IPS-20b (cell line): ENCODE measurements around the gene HLA-DQB1.
"Not testable (repeated sequence)": the region's sequence is repeated elsewhere in the genome, so short reads cannot be mapped to it uniquely, and the experiment has no call there.

Experiments
- H3K27ac ChIP-seq: one replicate; pipeline ENCODE4 v1.5.1; 2013; ENCODE audit warnings: low read length
- H3K27me3 ChIP-seq: 2 replicates; pipeline ENCODE4 v1.6.1; 2013; ENCODE audit warnings: mild to moderate bottlenecking, low read length, inconsistent platforms; ENCODE audit not compliant: insufficient read depth
- H3K36me3 ChIP-seq: 2 replicates; pipeline ENCODE4 v1.6.1; 2013; ENCODE audit warnings: low read depth, mild to moderate bottlenecking, inconsistent platforms, low read length, moderate library complexity; ENCODE audit not compliant: insufficient read depth
- H3K4me1 ChIP-seq: 2 replicates; pipeline ENCODE4 v1.6.1; 2013; ENCODE audit warnings: mild to moderate bottlenecking, control low read depth, inconsistent platforms, low read length, moderate library complexity; ENCODE audit not compliant: insufficient read depth
- H3K4me3 ChIP-seq: 2 replicates; pipeline ENCODE4 v1.5.1; 2013; ENCODE audit warnings: mild to moderate bottlenecking, low read length, inconsistent platforms
- H3K9ac ChIP-seq: 2 replicates; pipeline ENCODE4 v1.6.1; 2013; ENCODE audit warnings: low read depth, mild to moderate bottlenecking, inconsistent platforms, low read length, moderate library complexity
- H3K9me3 ChIP-seq: 2 replicates; pipeline ENCODE4 v1.6.1; 2013; ENCODE audit warnings: mild to moderate bottlenecking, low read depth, low read length, inconsistent platforms; ENCODE audit not compliant: insufficient read depth

HLA-DQB1 gene

DNA sequence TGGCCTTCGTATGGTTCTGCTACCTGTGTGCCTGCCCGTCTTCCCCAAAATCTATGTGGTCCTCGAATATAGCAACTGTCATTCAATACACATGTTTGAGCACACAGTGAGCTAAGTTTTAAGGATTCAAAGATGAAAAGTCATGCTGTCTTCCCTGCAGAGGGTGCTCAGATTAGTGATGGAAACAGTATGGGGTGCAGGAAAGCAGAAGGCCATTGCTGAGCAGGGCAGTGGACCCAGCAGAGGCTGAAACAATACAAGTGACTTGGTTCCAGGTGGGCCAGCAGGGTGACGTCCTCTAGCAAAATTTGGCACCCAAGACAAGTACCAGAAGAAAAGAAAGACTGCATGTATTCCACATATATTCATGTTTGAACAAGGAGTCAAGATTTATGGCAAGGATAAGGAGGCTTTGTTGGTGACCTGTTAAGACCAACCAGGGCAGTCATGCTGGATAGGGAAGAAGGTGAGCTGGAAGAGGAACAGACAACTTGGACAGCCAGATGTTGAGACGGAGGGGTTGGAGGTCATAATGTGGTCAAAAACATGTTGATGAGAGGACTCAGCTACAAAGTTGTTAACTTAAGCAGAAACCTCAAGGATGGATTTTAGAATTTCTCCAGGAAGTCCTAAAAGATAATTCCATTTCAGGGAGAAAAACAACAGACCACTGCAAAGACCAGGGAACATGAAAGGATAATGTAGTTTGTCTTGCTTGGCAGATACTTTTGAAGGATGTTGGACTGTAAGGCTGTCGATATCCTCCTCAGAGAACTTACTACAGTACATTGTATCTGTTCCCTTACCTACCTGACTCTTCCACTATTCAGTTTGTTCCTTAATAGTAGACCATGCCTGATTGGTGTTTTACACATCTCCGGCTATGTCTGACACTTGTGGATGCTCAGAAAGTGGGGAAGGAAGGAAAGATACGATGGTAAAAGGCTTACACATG, 26.7 kb downstream of the HLA-DQB1 start:
- Histone ChIP-seq H3K4me1 (no peaks in the 10 kb centered on the region), H3K9me3 (no peaks in the 10 kb centered on the region), H3K4me3 (no peak overlapping the region), H3K27ac (no peak overlapping the region), H3K36me3 (no peaks in the 10 kb centered on the region), H3K9ac (no peak overlapping the region), H3K27me3 (no peaks in the 10 kb centered on the region)

DNA sequence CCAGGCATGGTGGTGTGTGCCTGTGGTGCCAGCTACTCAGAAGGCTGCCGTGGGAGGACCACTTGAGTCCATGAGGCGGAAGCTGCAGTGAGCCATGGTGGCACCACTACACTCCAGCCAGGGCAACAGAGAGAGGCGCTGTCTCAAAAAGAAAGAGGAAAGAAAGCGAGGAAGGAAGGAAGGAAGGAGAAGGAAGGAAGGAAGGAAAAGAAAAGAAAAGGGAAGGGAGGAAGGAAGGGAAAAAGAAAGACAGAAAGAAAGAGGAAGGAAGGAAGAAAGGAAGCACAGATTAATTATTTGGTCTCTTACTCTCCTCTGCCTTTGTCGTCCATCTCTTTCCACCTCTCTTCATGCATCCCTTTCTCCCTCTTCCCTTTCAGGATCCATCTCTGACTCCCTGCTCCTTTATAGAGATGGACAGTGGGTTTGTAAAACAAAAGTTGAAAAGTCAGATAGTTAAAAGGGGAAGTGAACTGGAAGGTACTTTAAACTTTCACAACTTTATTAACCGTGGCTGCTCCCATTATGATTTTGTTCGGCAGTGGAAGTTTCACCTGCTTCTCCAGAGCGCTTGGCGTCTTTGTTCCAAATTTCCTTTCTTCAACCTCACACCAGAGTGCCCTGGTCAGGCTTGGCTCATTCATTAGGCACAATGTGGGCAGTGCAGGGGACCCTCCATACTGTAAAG, 27.8 kb downstream of the HLA-DQB1 start:
- Histone ChIP-seq H3K4me1 (no peaks in the 10 kb centered on the region), H3K9ac (no peak overlapping the region), H3K27me3 (no peaks in the 10 kb centered on the region), H3K27ac (no peak overlapping the region), H3K4me3 (no peak overlapping the region), H3K36me3 (no peaks in the 10 kb centered on the region), H3K9me3 (no peaks in the 10 kb centered on the region)

DNA sequence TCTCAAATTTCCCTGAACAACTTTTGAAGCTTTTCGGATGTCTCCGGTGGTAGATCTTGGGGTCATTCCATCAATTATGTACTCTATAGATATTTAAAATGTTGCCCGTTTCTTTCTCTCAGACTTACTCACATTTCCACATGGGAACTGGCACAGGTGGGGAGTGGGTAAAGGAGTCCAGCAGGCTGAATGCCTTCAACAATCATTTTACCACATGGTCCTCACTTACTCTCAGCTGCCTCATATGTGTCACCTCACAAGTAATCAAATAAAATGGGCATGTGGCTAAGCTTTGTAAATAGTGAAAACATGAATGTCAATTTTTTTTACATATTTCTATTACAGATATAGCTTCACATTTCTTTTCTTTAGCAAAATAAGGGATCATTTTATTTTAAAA, 28.6 kb downstream of the HLA-DQB1 start:
- H3K4me3 ChIP-seq, result no peak overlapping the region
- H3K27me3 ChIP-seq, result no peaks in the 10 kb centered on the region
- no peak overlapping the region for H3K27ac ChIP-seq
- no peaks in the 10 kb centered on the region for H3K9me3 ChIP-seq
- no peaks in the 10 kb centered on the region for H3K4me1 ChIP-seq
- H3K9ac ChIP-seq, result no peak overlapping the region
- H3K36me3 ChIP-seq, result no peaks in the 10 kb centered on the region

DNA sequence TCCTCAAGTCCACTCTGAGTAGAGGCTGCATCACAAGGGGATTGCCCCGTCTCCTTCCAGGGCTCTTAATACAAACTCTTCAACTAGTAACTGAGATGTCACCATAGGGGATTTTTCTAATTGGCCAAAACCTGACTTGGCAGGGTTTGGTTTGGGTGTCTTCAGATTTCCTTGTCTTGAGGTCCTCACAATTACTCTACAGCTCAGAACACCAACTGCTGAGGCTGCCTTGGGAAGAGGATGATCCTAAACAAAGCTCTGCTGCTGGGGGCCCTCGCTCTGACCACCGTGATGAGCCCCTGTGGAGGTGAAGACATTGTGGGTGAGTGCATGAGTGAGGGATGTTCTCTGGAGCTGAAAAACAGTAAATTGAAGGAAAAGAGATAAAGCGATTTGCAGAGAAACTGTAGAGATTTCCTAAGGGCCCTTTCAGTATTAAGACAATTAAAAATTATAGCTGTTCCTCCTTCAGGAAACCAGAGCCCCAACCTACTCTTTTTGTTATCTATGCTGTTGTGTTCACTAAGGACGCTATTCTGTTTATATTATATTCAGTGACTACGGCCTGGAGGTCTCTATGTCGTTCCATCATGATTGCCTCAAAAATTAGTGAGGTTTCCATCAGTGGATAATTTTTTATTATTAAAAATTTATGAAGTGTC, 29.1 kb downstream of the HLA-DQB1 start, which contains the start of gene HLA-DQA1:
Gene HLA-DQA1 (plus strand): TSS at position 188 of the 662 bp plus-strand sequence. CDS start 53 bp downstream, at position 241.
- no peak within 1 kb of the TSS for H3K4me3 ChIP-seq
- H3K36me3 ChIP-seq, result no peaks in the 10 kb centered on the region
- no peak within 1 kb of the TSS for H3K27ac ChIP-seq
- H3K9ac ChIP-seq, result no peak within 1 kb of the TSS
- H3K9me3 ChIP-seq, result no peaks in the 10 kb centered on the region
- H3K4me1 ChIP-seq, result no peaks in the 10 kb centered on the region
- no peaks in the 10 kb centered on the region for H3K27me3 ChIP-seq

DNA sequence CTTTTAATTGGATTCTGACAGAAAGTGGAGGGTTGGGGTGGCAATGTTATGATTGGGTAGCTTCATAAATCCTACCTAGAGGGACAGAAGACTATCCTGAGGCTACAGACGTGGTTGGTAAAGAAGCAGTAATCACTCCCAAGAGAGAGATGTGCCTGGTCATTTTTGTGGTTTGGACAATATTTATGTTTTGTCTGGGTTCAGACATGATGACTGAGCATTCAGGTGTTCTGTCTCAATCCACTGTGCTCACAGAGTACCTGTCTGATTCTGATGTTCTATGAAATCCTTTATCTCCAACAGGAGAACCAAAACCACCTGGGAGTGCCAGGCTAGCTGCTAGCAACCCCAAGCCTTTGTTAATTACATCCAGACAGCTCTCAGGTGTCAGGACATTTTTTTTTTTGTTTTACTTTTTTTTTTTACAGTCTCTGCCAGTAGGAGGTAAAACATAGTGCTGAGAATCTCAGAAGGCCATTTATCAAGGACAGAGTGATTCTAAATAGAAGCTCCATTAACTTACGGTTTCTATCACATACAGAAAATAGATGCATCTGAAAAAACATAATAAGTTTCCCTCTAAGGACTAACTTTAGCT, 30.8 kb downstream of the HLA-DQB1 start:
- Histone ChIP-seq H3K4me3 (no peak overlapping the region), H3K27ac (no peak overlapping the region), H3K36me3 (no peaks in the 10 kb centered on the region), H3K9me3 (no peaks in the 10 kb centered on the region), H3K9ac (no peak overlapping the region), H3K4me1 (no peaks in the 10 kb centered on the region), H3K27me3 (no peaks in the 10 kb centered on the region)

DNA sequence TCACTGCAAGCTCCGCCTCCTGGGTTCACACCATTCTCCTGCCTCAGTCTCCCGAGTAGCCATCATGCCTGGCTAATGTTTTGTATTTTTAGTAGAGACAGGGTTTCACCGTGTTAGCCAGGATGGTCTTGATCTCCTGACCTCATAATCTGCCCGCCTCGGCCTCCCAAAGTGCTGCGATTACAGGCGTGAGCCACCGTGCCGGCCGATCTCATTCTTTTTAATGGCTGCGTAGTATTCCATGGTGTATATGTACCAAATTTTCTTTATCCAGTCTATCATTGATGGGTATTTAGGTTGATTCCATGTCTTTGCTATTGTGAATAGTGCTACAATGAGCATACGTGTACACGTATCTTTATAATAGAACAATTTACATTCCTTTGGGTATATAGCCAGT, 36.7 kb downstream of the HLA-DQB1 start:
- H3K9ac ChIP-seq, H3K9me3 ChIP-seq, H3K27me3 ChIP-seq, H3K4me3 ChIP-seq, H3K4me1 ChIP-seq, H3K27ac ChIP-seq, H3K36me3 ChIP-seq: not testable (repeated sequence)

DNA sequence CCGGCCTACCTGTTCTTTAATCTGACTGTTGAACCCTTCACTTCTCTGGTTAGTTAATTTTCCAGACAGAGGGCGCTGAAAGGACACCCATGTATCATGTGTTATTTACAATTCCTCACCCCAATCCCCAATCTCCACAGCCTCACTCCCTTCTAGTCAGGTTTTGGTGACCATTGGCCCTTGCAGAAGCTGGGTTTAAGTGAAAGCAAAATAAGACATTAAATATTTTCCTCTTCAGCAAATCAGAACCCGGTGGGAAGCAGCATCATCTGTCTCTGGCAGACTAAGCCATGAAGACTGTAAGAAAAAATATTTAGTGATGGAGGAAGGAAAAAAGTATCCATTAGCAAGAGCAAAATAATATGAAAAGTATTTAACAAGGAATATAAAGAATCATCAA, 38.6 kb downstream of the HLA-DQB1 start:
- no peaks in the 10 kb centered on the region for H3K4me1 ChIP-seq
- no peak overlapping the region for H3K27ac ChIP-seq
- H3K9me3 ChIP-seq, result no peaks in the 10 kb centered on the region
- no peaks in the 10 kb centered on the region for H3K36me3 ChIP-seq
- H3K9ac ChIP-seq, result no peak overlapping the region
- no peaks in the 10 kb centered on the region for H3K27me3 ChIP-seq
- no peak overlapping the region for H3K4me3 ChIP-seq

DNA sequence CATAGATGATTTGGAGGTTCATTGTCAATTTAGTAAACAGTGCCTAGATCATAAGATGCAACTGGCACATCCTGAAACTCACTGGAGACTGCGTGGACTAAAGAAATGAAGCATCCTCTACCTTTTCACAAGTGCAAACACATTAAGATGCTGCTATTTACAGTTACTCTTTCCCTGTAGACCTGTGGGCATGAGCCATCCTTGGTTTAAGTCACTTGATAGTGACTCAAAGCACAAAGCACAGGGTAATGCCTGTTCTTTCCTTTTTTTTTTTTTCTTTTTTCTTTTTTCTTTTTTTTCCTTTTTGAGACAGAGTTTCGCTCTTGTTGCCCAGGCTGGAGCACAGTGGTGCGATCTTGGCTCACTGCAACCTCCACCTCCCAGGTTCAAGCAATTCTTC, 39.2 kb downstream of the HLA-DQB1 start:
- Histone ChIP-seq H3K36me3 (no peaks in the 10 kb centered on the region), H3K4me3 (no peak overlapping the region), H3K27ac (no peak overlapping the region), H3K9me3 (no peaks in the 10 kb centered on the region), H3K4me1 (no peaks in the 10 kb centered on the region), H3K9ac (no peak overlapping the region), H3K27me3 (no peaks in the 10 kb centered on the region)

DNA sequence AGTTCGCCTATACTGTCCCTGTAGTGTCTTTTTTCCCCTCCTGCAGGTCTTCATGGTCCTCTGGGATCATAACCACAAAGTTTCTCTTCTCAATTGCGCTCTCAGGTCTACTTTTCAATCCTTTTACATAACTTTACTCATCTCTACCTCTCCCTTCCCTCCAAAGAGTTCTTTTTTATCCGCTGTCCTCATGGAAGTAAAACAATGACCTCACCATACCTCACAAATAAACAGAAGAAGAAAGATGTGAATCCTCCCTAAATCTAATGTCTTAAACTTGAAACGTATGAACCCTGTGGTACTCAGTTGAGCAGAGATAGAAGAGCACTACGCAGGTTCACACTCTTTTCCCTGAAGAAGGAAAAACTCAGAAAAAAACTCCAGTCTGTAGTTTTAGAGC, 41.3 kb downstream of the HLA-DQB1 start:
- Histone ChIP-seq H3K27ac (no peak overlapping the region), H3K27me3 (no peaks in the 10 kb centered on the region), H3K9ac (no peak overlapping the region; the same call in 1 of the 2 replicates), H3K36me3 (no peaks in the 10 kb centered on the region), H3K9me3 (no peaks in the 10 kb centered on the region), H3K4me1 (no peaks in the 10 kb centered on the region), H3K4me3 (no peak overlapping the region)

DNA sequence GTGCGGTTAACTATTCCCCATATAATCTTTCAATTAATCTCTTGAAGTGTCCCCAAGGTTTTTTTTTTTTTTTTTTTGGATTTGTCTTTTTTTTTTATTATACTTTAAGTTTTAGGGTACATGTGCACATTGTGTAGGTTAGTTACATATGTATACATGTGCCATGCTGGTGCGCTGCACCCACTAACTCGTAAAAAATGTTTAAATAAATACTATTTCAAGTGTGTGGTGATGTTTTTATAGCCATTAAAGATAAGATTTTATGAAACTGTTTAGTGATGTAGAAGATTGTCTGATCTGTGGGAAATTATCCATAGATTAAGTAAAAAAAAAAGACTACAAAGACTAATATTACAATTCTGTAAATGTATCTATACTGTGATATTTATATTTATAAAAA, 41.9 kb downstream of the HLA-DQB1 start:
- Histone ChIP-seq H3K4me3 (no peak overlapping the region), H3K27me3 (no peaks in the 10 kb centered on the region), H3K27ac (no peak overlapping the region), H3K4me1 (no peaks in the 10 kb centered on the region), H3K9ac (no peak overlapping the region), H3K9me3 (no peaks in the 10 kb centered on the region), H3K36me3 (no peaks in the 10 kb centered on the region)

DNA sequence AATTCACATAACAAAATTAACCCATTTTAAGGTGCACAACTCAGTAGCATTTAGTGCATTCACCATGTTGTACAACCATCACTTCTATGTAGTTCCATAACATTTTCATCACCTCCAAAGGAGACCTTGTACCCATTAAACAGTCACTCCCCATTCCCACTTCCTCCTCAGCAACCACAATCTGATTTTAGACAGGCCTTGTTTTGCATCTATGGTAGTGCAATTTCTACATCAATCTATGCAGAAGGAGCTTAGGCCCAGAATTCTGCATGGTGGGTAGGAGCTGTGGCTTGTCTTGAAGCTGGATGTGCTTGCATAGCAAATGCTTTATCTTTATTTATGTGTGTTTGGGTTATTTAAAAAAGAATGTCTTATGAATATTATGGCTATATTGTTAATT, 42.8 kb downstream of the HLA-DQB1 start:
- Histone ChIP-seq H3K27me3 (no peaks in the 10 kb centered on the region), H3K27ac (no peak overlapping the region), H3K4me3 (no peak overlapping the region), H3K9ac (no peak overlapping the region), H3K36me3 (no peaks in the 10 kb centered on the region), H3K4me1 (no peaks in the 10 kb centered on the region), H3K9me3 (no peaks in the 10 kb centered on the region)
